ENCODE measurements around the gene OR13D1. TPM values are rescaled to one million over a fixed set of nuclear protein-coding genes. Genes with fewer than 3 reads are reported as not detected.

Gene OR13D1, protein sequence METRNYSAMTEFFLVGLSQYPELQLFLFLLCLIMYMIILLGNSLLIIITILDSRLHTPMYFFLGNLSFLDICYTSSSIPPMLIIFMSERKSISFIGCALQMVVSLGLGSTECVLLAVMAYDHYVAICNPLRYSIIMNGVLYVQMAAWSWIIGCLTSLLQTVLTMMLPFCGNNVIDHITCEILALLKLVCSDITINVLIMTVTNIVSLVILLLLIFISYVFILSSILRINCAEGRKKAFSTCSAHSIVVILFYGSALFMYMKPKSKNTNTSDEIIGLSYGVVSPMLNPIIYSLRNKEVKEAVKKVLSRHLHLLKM
- not detected in 2 replicates for total RNA-seq

DNA sequence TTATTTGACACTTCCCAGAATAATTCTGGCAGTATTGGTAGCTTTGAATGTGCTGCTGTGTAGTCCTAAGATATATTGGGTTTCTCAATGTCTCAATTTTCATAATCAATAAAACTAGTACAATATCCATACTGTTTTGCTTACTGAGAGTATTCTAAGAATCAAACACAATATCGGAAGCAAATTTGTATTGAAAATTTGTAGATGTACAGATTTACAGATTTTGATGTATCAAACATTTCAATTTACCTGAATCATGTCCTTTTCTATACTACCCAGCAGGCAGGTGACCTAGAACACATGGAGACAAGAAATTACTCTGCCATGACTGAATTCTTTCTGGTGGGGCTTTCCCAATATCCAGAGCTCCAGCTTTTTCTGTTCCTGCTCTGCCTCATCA lies at the start of gene OR13D1:
TSS of gene OR13D1 (plus strand) at position 301 of the 400 bp plus-strand sequence. CDS start at position 301, 0 bp downstream.

Other genes starting within 250 kb of the OR13D1 start
- not detected in 2 replicates for gene OR13F1, start 190.3 kb upstream of the OR13D1 start, total RNA-seq
- gene OR13C4, start 167.3 kb upstream of the OR13D1 start, total RNA-seq = not detected in 2 replicates
- gene OR13C3, start 157.7 kb upstream of the OR13D1 start, total RNA-seq = not detected in 2 replicates
- not detected in 2 replicates for gene OR13C8, start 125.3 kb upstream of the OR13D1 start, total RNA-seq
- not detected in 2 replicates for gene OR13C5, start 95.1 kb upstream of the OR13D1 start, total RNA-seq
- not detected in 2 replicates for gene OR13C2, start 88.9 kb upstream of the OR13D1 start, total RNA-seq
- not detected in 2 replicates for gene OR13C9, start 76.3 kb upstream of the OR13D1 start, total RNA-seq
- gene NIPSNAP3A, start 53.2 kb downstream of the OR13D1 start, total RNA-seq = 59.1 and 92.6 TPM in 2 replicates
- gene NIPSNAP3B, start 69.6 kb downstream of the OR13D1 start, total RNA-seq = 0.15 and 0.65 TPM in 2 replicates
- 16.2 and 24.3 TPM in 2 replicates for gene ABCA1, start 233.6 kb downstream of the OR13D1 start, total RNA-seq

All from epithelial cell of umbilical artery (primary cell).